HL-60/S4 (cell line): ENCODE measurements around the gene SLC22A3.
"Not testable (repeated sequence)": the region's sequence is repeated elsewhere in the genome, so short reads cannot be mapped to it uniquely, and the experiment has no call there.

Experiments
- in situ Hi-C: fragments of 300-500 bp; cut with MboI; formaldehyde crosslinking; loops from 2 replicates; pipeline ENCODE4 v1.14.3; 2022; ENCODE audit warnings: low sequenced_read_pairs

SLC22A3 gene

DNA sequence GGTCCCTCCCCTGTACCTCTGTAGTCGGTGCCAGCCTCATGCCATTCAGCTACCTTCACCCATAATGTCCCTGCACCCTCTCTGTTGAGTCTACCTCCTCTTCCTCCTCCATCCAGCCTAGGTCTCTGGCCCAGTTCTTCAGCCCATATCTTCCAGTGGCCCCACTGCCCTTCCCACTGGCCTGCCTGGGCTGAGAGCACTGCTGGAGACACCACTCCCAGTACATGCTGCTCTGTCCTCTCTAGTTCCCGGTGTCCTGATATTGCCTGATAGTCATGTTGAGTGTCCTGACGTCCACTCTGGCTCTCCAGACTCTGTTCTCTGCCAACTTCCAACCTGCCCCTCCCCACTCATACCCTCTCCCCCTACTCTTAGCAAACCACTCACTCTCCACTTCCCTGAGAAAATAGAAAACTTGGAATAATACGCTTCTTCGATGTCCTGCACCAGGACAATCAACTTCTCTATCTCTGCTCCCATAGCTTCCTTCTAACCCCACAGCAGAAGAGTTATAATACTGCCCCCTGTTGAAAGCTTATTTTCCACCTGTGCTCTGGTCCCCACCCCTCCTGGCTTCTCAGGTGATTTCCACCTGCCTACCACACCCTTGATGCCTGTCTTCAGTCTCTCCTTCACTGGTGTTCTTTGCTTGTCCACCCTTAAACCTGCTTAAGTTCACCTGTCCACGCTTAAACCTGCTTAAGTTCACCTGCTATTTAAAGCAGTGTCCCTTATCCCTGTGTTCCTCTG lies 19.8 kb downstream of the SLC22A3 start:
- in situ Hi-C loops: no loop called here

DNA sequence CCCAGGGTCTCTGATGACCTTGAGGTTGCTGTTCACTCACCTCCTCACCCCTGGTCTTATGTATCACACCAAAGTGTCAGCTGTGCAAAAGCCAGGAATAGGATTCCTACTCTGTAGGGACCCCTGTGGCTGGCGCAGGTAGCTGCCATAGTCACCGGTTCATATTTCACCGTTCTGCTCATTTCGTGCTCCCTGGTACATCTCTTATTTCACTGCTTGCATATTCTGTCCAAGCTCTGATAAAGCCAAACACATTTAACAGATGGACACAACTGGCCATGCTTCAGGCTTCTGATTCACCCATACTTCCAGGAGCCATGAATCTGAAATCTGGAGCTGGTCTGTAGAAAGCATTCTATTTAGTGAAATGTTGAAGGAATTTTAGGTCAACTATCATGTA lies 20.5 kb downstream of the SLC22A3 start:
- in situ Hi-C loops: no loop called here

DNA sequence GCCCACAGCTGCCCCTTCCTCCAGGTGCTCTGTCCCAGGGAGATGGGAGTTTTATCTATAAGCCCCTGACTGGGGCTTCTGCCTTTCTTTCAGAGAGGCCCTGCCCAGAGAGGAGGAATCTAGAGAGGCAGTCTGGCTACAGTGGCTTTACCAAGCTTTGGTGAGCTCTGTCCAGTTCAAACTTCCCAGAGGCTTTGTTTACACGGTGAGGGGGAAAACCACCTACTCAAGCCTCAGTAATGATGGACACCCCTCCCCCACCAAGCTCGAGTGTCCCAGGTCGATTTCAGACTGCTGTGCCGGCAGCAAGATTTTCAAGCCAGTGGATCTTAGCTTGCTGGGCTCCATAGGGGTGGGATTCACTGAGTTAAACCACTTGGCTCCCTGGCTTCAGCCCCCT lies 25.4 kb downstream of the SLC22A3 start:
- in situ Hi-C loops: not testable (repeated sequence)

DNA sequence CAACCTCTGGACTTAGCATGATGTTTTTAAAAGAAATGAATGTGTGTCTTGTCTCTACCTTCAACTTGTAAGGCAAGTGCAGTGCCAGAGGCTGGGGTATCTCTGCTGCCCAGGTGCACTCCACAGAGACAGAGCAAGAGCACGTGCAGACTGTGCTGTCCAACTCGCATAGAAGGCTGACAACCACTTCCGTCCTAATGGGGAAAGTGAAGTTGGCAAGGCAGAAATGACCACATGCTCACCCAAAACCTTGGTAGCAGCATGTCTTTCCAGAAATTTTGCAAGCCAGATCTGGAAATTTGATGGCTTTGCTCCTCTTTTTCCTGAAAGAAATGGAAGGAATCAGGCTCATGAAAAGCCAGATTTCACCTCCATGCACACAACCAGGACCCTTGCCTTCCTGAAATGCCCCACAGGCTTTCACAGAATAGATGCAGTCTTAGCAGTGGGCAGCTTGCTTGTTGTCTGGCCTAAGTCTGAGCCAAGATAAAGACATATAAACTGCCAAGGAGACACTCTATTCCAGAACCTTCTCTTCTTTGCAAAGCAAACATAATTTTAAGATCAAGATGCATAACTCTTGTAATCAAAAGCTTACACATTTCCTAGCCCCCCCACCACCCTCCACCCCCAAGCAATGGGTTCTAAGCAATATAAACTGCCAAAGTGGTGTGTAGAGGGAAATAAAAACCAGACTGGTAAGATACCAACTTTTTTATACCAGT lies 26.8 kb downstream of the SLC22A3 start:
- in situ Hi-C loops: no loop called here

DNA sequence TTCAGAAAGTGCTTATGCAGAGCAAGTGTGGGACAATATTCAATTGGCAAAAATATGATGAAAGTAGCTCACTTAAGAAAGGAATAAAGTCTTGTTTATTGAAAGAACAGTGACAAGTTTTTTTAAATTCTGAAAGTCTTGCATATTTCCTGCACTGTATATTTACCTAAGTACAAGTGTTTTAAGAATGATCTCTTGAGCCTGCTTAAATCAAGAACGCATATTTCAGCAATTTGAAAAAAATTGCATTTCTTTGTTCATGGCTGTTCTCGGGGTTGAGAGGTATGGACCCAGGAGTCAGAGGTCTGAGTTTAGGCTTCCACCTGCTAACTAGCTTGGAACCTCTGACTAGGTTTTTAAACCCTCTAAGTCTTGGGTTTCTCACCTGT lies 27.4 kb downstream of the SLC22A3 start:
- in situ Hi-C loops: no loop called here

DNA sequence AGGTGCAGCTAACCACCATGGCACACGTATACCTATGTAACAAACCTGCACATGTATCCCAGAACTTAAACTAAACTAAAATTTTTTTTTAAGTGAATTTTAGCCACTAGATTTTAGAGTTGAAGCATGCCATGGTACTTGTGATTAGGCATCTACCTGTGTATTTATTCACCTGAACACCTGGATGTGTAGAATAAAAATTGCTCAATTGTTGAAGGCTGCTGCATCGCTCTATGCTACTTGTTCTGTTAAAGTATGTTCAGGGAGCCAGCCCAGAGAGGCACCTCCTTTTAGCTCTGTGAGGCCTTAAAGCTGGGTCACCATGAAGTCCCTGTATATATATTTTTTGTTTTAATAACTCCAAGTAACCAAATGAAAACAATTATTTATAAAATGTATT lies 28.3 kb downstream of the SLC22A3 start:
- in situ Hi-C loops: no loop called here

DNA sequence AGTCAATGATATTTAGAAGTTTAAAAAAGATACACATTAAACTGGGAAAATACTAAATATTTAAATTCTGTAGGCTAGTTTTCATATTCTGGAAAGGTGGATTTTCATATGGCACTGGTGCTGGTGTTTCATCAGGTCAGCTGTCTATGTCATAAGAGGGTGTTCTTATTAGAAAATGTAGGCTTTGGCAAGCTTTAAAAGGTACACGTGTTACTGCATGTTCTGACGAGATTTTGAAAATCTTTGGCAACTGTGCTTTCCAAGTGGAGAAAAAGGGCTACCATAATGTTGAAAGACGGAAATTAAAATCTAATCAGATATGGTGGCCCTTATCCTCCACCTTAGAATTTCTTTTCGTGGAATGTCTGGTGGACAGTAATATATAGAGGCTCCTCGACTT lies 30.0 kb downstream of the SLC22A3 start:
- in situ Hi-C loops: no loop called here

DNA sequence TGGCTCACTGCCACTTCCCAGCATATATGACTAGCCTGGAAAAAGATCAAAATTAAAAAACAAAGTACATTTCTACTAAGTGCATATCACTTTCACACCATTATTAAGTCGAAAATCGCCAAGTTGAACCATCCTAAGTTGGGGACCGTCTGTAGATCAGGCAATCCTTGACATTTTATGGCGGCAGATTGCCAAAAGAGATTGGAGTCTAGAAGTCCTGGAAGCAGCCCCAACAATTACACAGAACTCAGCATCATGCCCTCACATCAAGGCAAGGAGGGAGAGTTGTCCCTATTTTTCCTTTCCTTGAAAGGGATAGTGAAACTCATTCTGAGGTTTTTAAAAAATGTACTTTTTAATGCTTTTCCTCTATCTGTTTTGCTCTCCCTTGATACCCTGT lies 30.7 kb downstream of the SLC22A3 start:
- in situ Hi-C loops: no loop called here

DNA sequence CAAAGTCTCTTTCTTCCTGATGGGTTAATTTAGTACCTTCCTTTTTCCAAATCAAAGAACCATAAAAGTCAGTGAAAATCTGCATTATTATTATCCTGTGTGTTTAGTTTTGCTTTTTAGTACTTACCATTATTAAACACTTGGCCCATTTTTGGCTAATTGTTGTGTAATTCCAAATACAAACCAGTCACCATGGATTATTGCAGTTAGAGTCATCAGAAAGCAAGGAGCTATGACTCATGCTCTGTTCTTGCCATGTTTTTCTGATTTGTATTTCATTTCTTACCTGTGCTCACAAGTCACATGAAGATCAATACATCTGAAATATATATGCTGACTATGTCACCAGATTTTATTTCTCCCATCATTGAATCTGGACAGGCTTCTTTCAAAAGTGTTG lies 31.3 kb downstream of the SLC22A3 start:
- in situ Hi-C loops: no loop called here

DNA sequence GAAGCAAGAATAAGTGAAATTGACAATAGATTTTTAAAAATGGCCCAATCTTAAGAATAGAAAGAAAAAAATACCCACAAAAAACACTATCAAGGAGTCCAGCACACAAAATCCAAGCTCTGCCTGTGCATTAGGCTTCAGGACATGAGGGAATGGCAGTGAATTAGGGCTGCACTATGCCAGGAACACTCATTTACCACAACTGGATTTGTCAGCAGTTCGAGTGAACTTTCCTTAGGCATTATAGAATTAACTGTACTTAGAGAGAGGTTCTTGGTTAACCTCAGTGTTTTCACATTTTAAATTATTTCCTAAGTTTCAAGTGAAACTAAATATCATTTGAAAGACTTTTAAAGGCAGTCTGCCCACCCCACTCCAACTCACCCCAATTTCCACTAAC lies 34.8 kb downstream of the SLC22A3 start:
- in situ Hi-C loops: no loop called here

DNA sequence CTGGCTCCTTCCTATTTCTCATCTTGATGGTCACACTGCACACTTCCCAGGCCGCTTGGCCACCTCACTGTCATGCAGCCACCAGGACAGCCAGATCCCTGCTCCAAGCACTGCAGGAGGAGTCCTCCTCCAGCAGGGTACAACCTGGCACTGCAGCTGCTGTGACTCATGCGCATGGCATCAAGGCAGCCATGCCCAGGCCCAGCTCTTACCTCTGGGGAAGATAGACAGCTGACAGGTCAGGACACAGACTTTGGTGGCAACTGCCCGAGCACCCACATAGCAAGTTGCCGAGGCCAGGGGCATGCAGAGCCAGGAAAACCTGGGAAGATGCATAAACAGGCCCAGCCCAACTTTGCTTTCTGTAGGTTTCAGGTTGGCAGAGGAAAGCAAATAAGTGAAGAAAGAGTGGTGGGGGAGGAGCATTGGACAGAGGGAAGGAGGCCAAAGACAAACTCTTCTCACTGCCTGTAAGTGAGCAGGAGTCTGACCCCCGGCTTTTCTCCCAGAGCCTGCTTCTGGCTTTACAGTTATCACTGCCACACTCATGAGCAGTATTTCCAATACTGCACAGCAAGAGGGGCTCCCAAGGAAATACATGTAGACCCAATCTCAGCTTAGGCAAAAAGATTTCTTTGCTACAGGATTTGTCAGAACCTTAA lies 38.8 kb downstream of the SLC22A3 start:
- in situ Hi-C loops: no loop called here

DNA sequence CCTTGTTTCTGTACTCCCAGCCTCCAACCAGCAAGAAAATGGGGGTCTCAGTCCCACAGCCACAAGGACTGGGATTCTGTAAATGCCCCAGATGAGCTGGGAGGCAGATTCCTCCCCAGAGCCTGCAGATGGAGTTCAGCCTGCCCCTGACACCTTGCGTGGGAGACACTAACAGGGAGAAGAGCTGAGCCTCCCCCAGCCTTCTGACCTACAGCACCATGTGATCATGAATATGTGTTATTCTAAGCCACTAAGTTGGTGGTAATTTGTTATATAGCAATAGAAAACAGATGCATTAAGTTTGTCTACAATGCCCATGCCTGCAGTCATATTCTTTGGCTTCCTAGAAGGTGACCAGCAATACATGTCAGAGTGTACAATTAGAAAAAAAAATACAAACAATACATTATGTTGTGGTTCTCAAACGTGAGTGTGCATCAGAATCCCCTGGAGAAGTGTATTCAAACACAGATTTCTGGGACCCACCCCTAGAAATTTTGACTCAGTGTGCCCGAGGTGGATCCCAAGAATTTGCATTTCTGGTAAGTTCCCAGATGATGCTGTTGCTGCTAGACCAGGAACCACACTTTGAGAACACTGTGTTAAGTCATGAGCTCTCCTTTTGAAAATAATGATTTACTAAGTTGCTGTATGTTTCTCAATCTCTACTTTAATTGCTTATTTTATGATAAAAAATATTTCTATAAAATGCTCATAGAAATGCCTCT lies 39.9 kb downstream of the SLC22A3 start:
- in situ Hi-C loops: no loop called here

DNA sequence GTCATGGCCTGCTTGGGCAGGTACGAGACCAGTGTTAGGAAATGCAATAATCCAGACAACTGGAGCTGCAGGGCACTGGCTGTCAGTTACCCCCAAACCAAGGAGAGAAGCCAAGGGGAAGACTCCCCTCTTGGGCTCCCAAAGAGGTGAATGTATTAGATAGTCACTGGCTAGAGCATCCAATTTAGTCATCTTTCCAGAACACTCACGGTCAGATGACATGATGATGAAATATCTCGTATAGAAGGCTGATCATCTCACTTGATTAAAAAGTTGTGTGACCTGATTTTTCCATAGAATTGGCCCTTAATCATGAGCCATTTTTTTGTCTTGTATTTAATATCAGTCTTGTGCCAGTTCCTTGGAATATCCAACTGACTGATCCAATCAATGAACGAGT lies 40.7 kb downstream of the SLC22A3 start:
- in situ Hi-C loops: no loop called here

DNA sequence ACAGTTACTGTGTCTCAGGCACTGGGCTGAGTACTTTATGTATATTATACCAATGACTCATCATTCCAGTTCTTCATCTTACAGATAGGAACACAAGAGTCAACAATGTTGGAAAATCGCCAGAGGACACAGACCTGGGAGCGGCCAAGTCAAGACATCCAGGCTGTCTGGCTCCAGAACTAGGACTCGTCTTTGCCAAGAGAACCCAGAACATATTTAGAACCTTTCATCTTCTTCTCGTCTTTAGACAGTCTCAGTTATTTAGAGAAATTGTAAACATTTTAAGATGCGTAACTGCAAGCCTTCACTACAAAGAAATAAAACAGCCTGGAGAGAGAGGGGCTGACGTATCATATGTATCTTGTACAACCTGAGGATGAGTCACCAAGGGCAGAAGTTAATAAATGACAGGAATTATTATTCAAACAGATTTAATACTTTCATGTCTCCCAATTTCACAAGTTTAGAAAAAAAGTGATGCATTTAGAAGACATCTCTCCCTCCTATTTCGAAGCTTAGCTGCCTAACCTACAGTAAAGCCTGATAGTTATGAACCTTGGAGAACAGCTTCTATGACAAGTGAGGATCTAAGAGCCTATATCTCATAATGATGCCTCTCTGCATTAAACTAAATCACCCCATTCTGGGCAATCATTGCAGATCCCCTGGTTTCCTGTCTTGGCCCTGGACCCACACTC lies 43.4 kb downstream of the SLC22A3 start:
- in situ Hi-C loops: no loop called here

DNA sequence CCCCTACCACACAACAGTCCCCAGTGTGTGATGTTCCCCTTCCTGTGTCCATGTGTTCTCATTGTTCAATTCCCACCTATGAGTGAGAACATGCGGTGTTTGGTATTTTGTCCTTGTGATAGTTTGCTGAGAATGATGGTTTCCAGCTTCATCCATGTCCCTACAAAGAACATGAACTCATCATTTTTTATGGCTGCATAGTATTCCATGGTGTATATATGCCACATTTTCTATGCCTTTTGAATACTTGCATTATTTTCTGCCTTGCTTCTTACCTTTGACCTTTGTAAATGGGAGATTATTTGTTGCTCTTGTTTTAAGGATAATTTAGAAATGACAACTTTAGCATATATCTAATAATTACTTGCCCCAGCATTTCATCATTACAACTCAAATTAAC lies 45.3 kb downstream of the SLC22A3 start:
- in situ Hi-C loops: not testable (repeated sequence)

DNA sequence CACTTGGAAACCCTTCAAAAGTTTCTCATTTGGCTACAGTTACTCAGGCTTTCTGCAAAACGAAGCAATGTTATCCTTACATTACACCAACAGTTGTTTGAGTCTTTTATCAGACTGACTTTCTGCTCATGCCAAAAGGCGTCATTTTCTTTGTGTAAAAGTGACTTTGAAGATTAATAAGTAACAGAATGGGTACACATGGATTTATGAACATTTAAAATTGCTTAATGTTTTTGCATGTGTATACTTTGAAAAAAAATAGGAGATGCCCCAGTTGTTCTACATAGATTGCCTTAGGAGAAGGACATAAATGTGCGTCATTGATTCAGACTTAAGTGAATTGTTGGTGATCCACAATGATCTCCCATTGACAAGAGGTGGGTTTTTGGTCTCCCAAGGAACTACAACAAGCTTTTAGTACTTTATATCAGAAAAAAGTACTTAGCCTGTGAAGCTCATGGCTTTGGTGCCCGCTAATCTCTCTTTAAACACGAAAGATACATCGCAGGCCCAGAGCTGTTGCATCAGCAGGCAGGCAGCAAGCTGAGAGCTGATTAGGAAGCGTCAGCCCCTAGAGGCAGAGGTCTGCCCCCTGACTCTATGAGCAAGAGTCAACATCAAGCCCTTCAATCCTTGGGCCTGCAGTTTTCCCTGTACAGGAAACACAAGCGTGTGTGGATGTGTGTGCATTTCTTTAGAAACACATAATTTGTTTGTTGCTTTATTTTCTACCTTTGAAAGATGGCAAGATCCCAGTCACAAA lies 45.9 kb downstream of the SLC22A3 start:
- in situ Hi-C loops: no loop called here

DNA sequence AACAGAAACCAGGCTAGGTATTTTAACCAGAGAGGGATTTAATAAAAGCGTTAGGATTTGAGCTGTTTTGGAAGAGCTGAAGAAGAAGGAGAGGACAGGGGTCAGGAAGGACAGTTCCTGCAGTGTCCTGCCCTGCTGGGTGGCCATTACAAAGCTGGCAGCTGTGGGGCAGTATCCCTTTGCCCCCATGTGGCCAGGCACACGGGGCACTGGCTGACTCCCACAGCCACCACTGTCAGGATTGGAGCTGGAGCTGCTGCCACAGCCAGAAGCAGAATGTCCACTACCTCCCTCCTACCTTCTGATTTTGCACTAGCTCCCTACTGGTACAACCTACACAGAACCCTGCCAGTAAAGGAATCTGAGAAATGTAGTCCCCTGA lies 46.5 kb downstream of the SLC22A3 start:
- in situ Hi-C loops: no loop called here

DNA sequence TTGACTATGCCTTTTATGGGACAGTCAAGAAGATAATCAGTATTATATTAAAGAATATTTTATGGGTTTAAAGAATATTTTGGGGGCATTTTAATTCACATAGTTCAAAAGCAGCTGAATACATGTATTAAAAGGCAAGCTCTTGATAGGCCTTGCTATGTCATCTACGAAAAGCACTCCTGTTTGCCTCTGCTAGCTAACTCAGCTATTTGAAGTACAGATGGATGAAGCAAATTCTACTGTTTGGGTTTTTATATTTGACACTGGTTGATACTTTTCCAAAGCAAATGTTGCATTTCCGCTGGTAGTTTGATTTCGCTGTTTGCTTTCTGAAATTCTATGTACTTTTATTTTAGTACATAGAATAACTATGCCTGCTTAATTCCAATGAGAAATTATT lies 47.0 kb downstream of the SLC22A3 start:
- in situ Hi-C loops: no loop called here

DNA sequence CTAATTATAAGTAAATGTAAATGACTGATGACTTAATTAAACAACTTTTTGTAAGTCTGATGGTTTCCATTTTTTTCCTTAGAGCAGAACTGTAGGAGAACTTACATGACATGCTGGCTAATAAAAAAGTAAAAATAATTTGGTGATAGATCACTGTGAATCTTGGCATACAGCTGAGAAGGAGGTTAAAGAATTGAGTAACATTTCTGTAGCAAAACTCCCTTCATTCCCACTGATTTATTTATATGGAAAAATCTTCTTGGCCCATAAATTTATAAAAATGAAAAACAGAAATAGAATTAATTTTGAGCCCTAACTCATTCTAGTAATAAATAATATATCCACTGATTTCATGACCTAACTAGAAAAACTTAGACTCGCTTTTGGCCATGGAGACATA lies 48.1 kb downstream of the SLC22A3 start:
- in situ Hi-C loops: no loop called here

DNA sequence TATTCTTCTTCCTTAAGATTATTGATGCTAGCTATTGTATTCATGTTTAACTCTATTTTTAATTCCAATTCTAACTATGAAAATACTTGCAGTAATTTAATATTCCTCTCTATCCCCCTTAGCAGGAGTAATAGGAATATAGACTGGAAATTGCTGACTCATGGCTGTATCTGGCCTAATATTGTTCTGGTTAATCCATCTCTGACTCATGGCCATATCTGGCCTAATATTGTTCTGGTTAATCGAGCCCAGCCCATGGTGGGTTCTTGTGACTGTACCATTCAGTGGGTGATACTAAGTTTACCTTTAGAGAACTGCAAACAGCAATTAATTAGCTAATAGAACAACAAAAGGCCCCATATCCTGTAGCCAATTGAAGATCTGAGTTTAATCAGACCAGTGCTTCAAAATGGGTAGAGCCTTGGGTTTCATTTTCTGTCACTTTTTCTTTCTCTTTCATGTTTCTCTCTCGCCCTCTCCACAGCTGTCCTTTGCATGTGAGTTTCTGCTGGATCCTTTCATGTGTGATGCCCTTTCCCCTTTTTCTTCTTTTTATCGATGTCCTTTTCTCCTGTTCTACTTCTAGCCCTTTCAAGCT lies 50.6 kb downstream of the SLC22A3 start:
- in situ Hi-C loops: no loop called here
